ENCODE data around the gene RNF220.
A peak's percentile ranks its signal among the peaks of the same experiment; 100 is the strongest.

- TF ChIP-seq GATA2 (IDR thresholded peaks at IDR 0.05; ENCODE audit: low read depth, low read length), result peak; percentile 81
- TF ChIP-seq GATA3 (IDR thresholded peaks at IDR 0.05; ENCODE audit: low read depth, low read length), result no peak
These were observed 18.8 kb downstream of the RNF220 start for GRCh38 chr1:44423591-44424537.

All from SH-SY5Y (cell line).